AG04450 (cell line): Measurements from ENCODE around the gene ANO7. TPM values are rescaled to one million over a fixed set of nuclear protein-coding genes. Genes with fewer than 3 reads are reported as not detected.

Experiments used
- CTCF ChIA-PET: fragments of 300-600, 350-600 bp; formaldehyde crosslinking; extraction: SDS; loops from one replicate; lab custom pipeline; 2022; ENCODE audit warnings: antibody characterized with exemption, inconsistent platforms; lab: Charles Lee
- POLR2A ChIA-PET: fragments of 350-600 bp; formaldehyde crosslinking; extraction: SDS; loops from one replicate; lab custom pipeline; 2021; ENCODE audit warnings: antibody characterized with exemption, inconsistent platforms; lab: Yijun Ruan, JAX
- DNase-seq: peaks from one replicate; pipeline ENCODE4 v3.0.0-alpha.2; 2011; ENCODE audit warnings: low read depth, low spot score
- H3K27ac ChIP-seq: one replicate; pipeline ENCODE4 v1.5.1; 2012; ENCODE audit warnings: low read depth, low read length, control low read depth
- H3K27me3 ChIP-seq: one replicate; pipeline ENCODE4 v1.6.0; 2012; ENCODE audit warnings: low read length; ENCODE audit not compliant: control insufficient read depth, insufficient read depth
- H3K4me3 ChIP-seq: 2 replicates; pipeline ENCODE4 v1.5.1; 2011; ENCODE audit warnings: mild to moderate bottlenecking, low read depth, low read length, control low read depth
- H3K9me3 ChIP-seq: 2 replicates; pipeline ENCODE4 v1.5.1; 2012; ENCODE audit warnings: low read length; ENCODE audit not compliant: control insufficient read depth, insufficient read depth
- CTCF ChIP-seq: IDR thresholded peaks from 2 replicates; pipeline ENCODE4 v1.5.1; 2011; ENCODE audit warnings: low read depth, low read length, control low read depth, inconsistent platforms
- polyA plus RNA-seq: library from polyadenylated mRNA; depleted of rRNA; stranded (reverse); fragments of >200 nt; gene quantifications from 2 replicates; pipeline ENCODE4 v1.2.3, GENCODE V29; 2011

ANO7 gene
- polyA plus RNA-seq, 1 experiment: 0.21 TPM

- DNase-seq: no peak
- TF ChIP-seq CTCF: no peak
- Histone ChIP-seq H3K27me3 (no peaks in the 10 kb centered on the region), H3K27ac (no peak overlapping the region), H3K9me3 (no peaks in the 10 kb centered on the region; the same call in 1 of the 2 replicates), H3K4me3 (no peak overlapping the region)
- ChIA-PET POLR2A (interaction anchor here (0.6 to 1.2 kb wide), 2 partner anchors 9 to 14 kb away, joined by 3 to 6 read pairs; no protein-coding TSS in a partner anchor), CTCF (interaction anchor here (0.6 to 1.4 kb wide), 2 partner anchors 163 to 418 kb away, joined by 3 read pairs; no protein-coding TSS in a partner anchor)
Measured at GRCh38 chr2:241241669-241242068, 53.2 kb downstream of the ANO7 start.

- CTCF ChIA-PET: no interaction called here
- Histone ChIP-seq H3K27me3 (no peaks in the 10 kb centered on the region), H3K9me3 (no peaks in the 10 kb centered on the region; the same call in 1 of the 2 replicates), H3K4me3 (no peak overlapping the region), H3K27ac (no peak overlapping the region)
- no peak for DNase-seq
- no peak for TF ChIP-seq CTCF
- POLR2A ChIA-PET: interaction anchor here (1.2 kb wide), 1 partner anchor 14 kb away, joined by 3 read pairs; no protein-coding TSS in a partner anchor
Measured at GRCh38 chr2:241242306-241242705, 53.8 kb downstream of the ANO7 start.

- H3K27me3 ChIP-seq: no peaks in the 10 kb centered on the region
- H3K4me3 ChIP-seq: no peak overlapping the region
- no peak overlapping the region for H3K27ac ChIP-seq
- no peaks in the 10 kb centered on the region; the same call in 1 of the 2 replicates for H3K9me3 ChIP-seq
- POLR2A ChIA-PET: no interaction called here
- no peak for DNase-seq
- CTCF ChIA-PET: no interaction called here
- no peak for TF ChIP-seq CTCF
Measured at GRCh38 chr2:241244368-241244767, 55.9 kb downstream of the ANO7 start.

GRCh38 chr2:241248289-241248688 lies 59.8 kb downstream of the ANO7 start:
- no peak for TF ChIP-seq CTCF
- Histone ChIP-seq H3K4me3 (no peak overlapping the region), H3K27ac (no peak overlapping the region), H3K9me3 (no peaks in the 10 kb centered on the region), H3K27me3 (no peaks in the 10 kb centered on the region)
- DNase-seq: no peak
- ChIA-PET CTCF (no interaction called here), POLR2A (no interaction called here)

- Histone ChIP-seq H3K9me3 (no peaks in the 10 kb centered on the region), H3K27me3 (no peaks in the 10 kb centered on the region), H3K4me3 (no peak overlapping the region), H3K27ac (no peak overlapping the region)
- ChIA-PET CTCF (no interaction called here), POLR2A (no interaction called here)
- no peak for TF ChIP-seq CTCF
- DNase-seq: no peak
Measured at GRCh38 chr2:241248897-241249296, 60.4 kb downstream of the ANO7 start.
